WTC11 (cell line): ENCODE data around the gene ADARB2. TPM values are rescaled to one million over a fixed set of nuclear protein-coding genes. Genes with fewer than 3 reads are reported as not detected.

ENCODE experiments used
- ATAC-seq: fragments of 200-7000 bp; cut with Tn5 transposase; 2 replicates; pipeline ENCODE4 v1.10.0; 2021; ENCODE audit warnings: mild to moderate bottlenecking, moderate library complexity
- CTCF ChIA-PET: fragments of 300-600 bp; sonication (Branson Sonifier 250); formaldehyde crosslinking; loops from one replicate; lab custom pipeline; 2021; ENCODE audit warnings: antibody characterized with exemption; lab: Charles Lee
- POLR2A ChIA-PET: fragments of 350-600 bp; sonication (Branson Sonifier 250); formaldehyde crosslinking; loops from one replicate; lab custom pipeline; 2021; ENCODE audit warnings: antibody characterized with exemption; lab: Charles Lee
- DNase-seq: peaks from one replicate; pipeline ENCODE4 v3.0.0; 2021; ENCODE audit warnings: low spot score
- H3K27ac Mint-ChIP-seq: 2 replicates; pipeline ENCODE4 v1.8.0; 2021; ENCODE audit warnings: mixed read lengths
- H3K27me3 Mint-ChIP-seq: 2 replicates; pipeline ENCODE4 v1.8.0; 2021; ENCODE audit warnings: low read depth, mild to moderate bottlenecking, moderate library complexity, mixed read lengths
- H3K36me3 Mint-ChIP-seq: 2 replicates; pipeline ENCODE4 v1.8.0; 2021; ENCODE audit warnings: mixed read lengths
- H3K4me1 Mint-ChIP-seq: 2 replicates; pipeline ENCODE4 v1.8.0; 2022; ENCODE audit warnings: mixed read lengths
- H3K4me3 Mint-ChIP-seq: 2 replicates; pipeline ENCODE4 v1.8.0; 2021; ENCODE audit warnings: mild to moderate bottlenecking, moderate library complexity, mixed read lengths
- H3K9me3 Mint-ChIP-seq: 2 replicates; pipeline ENCODE4 v1.8.0; 2021; ENCODE audit warnings: mixed read lengths
- ATF2 ChIP-seq: sonication (generic); formaldehyde crosslinking; IDR thresholded peaks from 2 replicates; pipeline ENCODE4 v1.8.1; 2022; ENCODE audit warnings: low read depth, missing genetic modification reagents, borderline replicate concordance
- CREB1 ChIP-seq: sonication (generic); formaldehyde crosslinking; IDR thresholded peaks from 2 replicates; pipeline ENCODE4 v1.8.0; 2023; ENCODE audit warnings: mild to moderate bottlenecking, missing genetic modification reagents
- CREM ChIP-seq: sonication (generic); formaldehyde crosslinking; IDR thresholded peaks from 2 replicates; pipeline ENCODE4 v1.8.1; 2022; ENCODE audit warnings: mild to moderate bottlenecking, missing genetic modification reagents, moderate library complexity
- CTCF ChIP-seq: fragments of 200-600 bp; IDR thresholded peaks from 2 replicates; pipeline ENCODE4 v1.8.0; 2022; ENCODE audit warnings: antibody characterized with exemption
- EMX1 ChIP-seq: fragments of 250-450 bp; sonication (Bioruptor Pico); IDR thresholded peaks from 2 replicates; pipeline ENCODE4 v1.8.0; 2021; ENCODE audit warnings: mild to moderate bottlenecking
- ERG ChIP-seq: fragments of 250-450 bp; sonication (Bioruptor Pico); IDR thresholded peaks from 2 replicates; pipeline ENCODE4 v1.8.0; 2021; ENCODE audit warnings: mild to moderate bottlenecking
- FOXP1 ChIP-seq: sonication (generic); formaldehyde crosslinking; IDR thresholded peaks from 2 replicates; pipeline ENCODE4 v1.8.0; 2022; ENCODE audit warnings: missing genetic modification reagents, mild to moderate bottlenecking, moderate library complexity, borderline replicate concordance
- GABPB1 ChIP-seq: sonication (generic); formaldehyde crosslinking; IDR thresholded peaks from 2 replicates; pipeline ENCODE4 v1.8.1; 2023; ENCODE audit warnings: mild to moderate bottlenecking, missing genetic modification reagents
- MAX ChIP-seq: sonication (generic); formaldehyde crosslinking; IDR thresholded peaks from 2 replicates; pipeline ENCODE4 v1.8.0; 2022; ENCODE audit warnings: mild to moderate bottlenecking, missing genetic modification reagents
- MYBL2 ChIP-seq: sonication (generic); formaldehyde crosslinking; IDR thresholded peaks from 2 replicates; pipeline ENCODE4 v1.8.1; 2023; ENCODE audit warnings: mild to moderate bottlenecking, moderate library complexity, missing genetic modification reagents
- NR3C1 ChIP-seq: sonication (generic); formaldehyde crosslinking; conservative IDR thresholded peaks from 2 replicates; pipeline ENCODE4 v1.8.1; 2023; ENCODE audit warnings: low read depth, mild to moderate bottlenecking, missing genetic modification reagents
- RORB ChIP-seq: fragments of 250-450 bp; sonication (Bioruptor Pico); IDR thresholded peaks from 2 replicates; pipeline ENCODE4 v1.9.0; 2021; ENCODE audit warnings: mild to moderate bottlenecking
- SP1 ChIP-seq: sonication (generic); formaldehyde crosslinking; conservative IDR thresholded peaks from 2 replicates; pipeline ENCODE4 v1.8.1; 2022; ENCODE audit warnings: missing genetic modification reagents
- TEAD1 ChIP-seq: sonication (generic); formaldehyde crosslinking; IDR thresholded peaks from 2 replicates; pipeline ENCODE4 v1.8.0; 2022; ENCODE audit warnings: mild to moderate bottlenecking, missing genetic modification reagents
- USF1 ChIP-seq: sonication (generic); formaldehyde crosslinking; IDR thresholded peaks from 2 replicates; pipeline ENCODE4 v1.8.0; 2022; ENCODE audit warnings: mild to moderate bottlenecking, missing genetic modification reagents
- ZNF121 ChIP-seq: sonication (generic); formaldehyde crosslinking; IDR thresholded peaks from 2 replicates; pipeline ENCODE4 v1.8.0; 2023; ENCODE audit warnings: missing genetic modification reagents
- ZNF281 ChIP-seq: sonication (generic); formaldehyde crosslinking; IDR thresholded peaks from 2 replicates; pipeline ENCODE4 v1.8.0; 2023; ENCODE audit warnings: mild to moderate bottlenecking, missing genetic modification reagents
- ZNF396 ChIP-seq: fragments of 250-450 bp; sonication (Bioruptor Pico); IDR thresholded peaks from 2 replicates; pipeline ENCODE4 v1.8.0; 2021; ENCODE audit warnings: mild to moderate bottlenecking, moderate library complexity, borderline replicate concordance
- ZNF532 ChIP-seq: fragments of 250-450 bp; sonication (Bioruptor Pico); IDR thresholded peaks from 2 replicates; pipeline ENCODE4 v1.9.0; 2021; ENCODE audit warnings: mild to moderate bottlenecking, borderline replicate concordance
- total RNA-seq: library from RNA; stranded (reverse); gene quantifications from 3 replicates; pipeline ENCODE4 v1.2.3, GENCODE V29; 2021

The ADARB2 gene
- total RNA-seq, 1 experiment from 2014 or later: 3.7 TPM

GRCh38 chr10:1328981-1329614 lies 408.2 kb downstream of the ADARB2 start:
- Mint-ChIP-seq H3K27ac (no peak overlapping the region), H3K4me1 (peaks cover 13% of the 10 kb centered on the region)
- POLR2A ChIA-PET: no interaction called here
- no peak for TF ChIP-seq ERG (CRISPR knock-in tag)
- no peak for TF ChIP-seq ZNF121 (CRISPR knock-in tag)
- no peak for TF ChIP-seq EMX1 (CRISPR knock-in tag)
- no peak for TF ChIP-seq ZNF532 (CRISPR knock-in tag)
- TF ChIP-seq RORB (CRISPR knock-in tag): no peak
- TF ChIP-seq ZNF396 (CRISPR knock-in tag): no peak
- TF ChIP-seq USF1: no peak
- no peak for TF ChIP-seq ATF2 (CRISPR knock-in tag)
- TF ChIP-seq CREM (CRISPR knock-in tag): no peak
- TF ChIP-seq GABPB1 (CRISPR knock-in tag): no peak
- no peak for TF ChIP-seq CREB1 (CRISPR knock-in tag)
- no peak for TF ChIP-seq SP1
- no peak for TF ChIP-seq MAX (CRISPR knock-in tag)
- no peak for TF ChIP-seq MYBL2 (CRISPR knock-in tag)
- TF ChIP-seq CTCF: no peak
- TF ChIP-seq NR3C1: no peak
- TF ChIP-seq TEAD1 (CRISPR knock-in tag): no peak
- no peak for TF ChIP-seq ZNF281
- no peak for TF ChIP-seq FOXP1 (CRISPR knock-in tag)
- TF ChIP-seq, all 79 proteins: peak for 0
- Mint-ChIP-seq H3K9me3 (peaks cover 15% of the 10 kb centered on the region), H3K36me3 (peaks cover 16% of the 10 kb centered on the region), H3K4me3 (no peak overlapping the region), H3K27me3 (peaks cover 9% of the 10 kb centered on the region)
- ATAC-seq (no peak; the same call in 1 of the 2 replicates), DNase-seq (no peak)
- CTCF ChIA-PET: interaction anchor here (0.6 to 0.7 kb wide), 2 partner anchors 40 to 92 kb away, joined by 3 read pairs; no protein-coding TSS in a partner anchor
